SK-N-SH treated with all-trans-retinoic acid at 6 μM for 48 hours (cell line): ENCODE results near the gene KRT20.

Source experiments
- ARNTL ChIP-seq: fragments of 450-650 bp; formaldehyde crosslinking; IDR thresholded peaks from 2 replicates; pipeline ENCODE4 v1.5.0; 2020; ENCODE audit warnings: low read depth, mild to moderate bottlenecking, moderate library complexity, borderline replicate concordance
- BACH2 ChIP-seq: fragments of 250-450 bp; sonication (Bioruptor Pico); IDR thresholded peaks from 2 replicates; pipeline ENCODE4 v1.9.0; 2021; ENCODE audit warnings: mild to moderate bottlenecking, borderline replicate concordance
- CREB5 ChIP-seq: fragments of 250-450 bp; sonication (Bioruptor Pico); IDR thresholded peaks from 2 replicates; pipeline ENCODE4 v1.5.1; 2020; ENCODE audit warnings: low read depth, mild to moderate bottlenecking, moderate library complexity
- CSRNP3 ChIP-seq: fragments of 250-450 bp; sonication (Bioruptor Pico); IDR thresholded peaks from 2 replicates; pipeline ENCODE4 v1.5.1; 2021; ENCODE audit warnings: mild to moderate bottlenecking, moderate library complexity
- GLIS3 ChIP-seq: fragments of 250-450 bp; sonication (Bioruptor Pico); IDR thresholded peaks from 2 replicates; pipeline ENCODE4 v1.5.0; 2020; ENCODE audit warnings: mild to moderate bottlenecking, moderate library complexity
- ISL1 ChIP-seq: fragments of 250-450 bp; sonication (Bioruptor Pico); IDR thresholded peaks from 2 replicates; pipeline ENCODE4 v2.1.2; 2022; ENCODE audit warnings: mild to moderate bottlenecking, moderate library complexity
- OSR1 ChIP-seq: fragments of 250-450 bp; sonication (Bioruptor Pico); IDR thresholded peaks from 2 replicates; pipeline ENCODE4 v1.8.0; 2022; ENCODE audit warnings: moderate library complexity, mild to moderate bottlenecking, inconsistent platforms
- PATZ1 ChIP-seq: fragments of 250-450 bp; sonication (Bioruptor Pico); IDR thresholded peaks from 2 replicates; pipeline ENCODE4 v1.8.0; 2020; ENCODE audit warnings: mild to moderate bottlenecking, moderate library complexity, borderline replicate concordance
- PPARA ChIP-seq: fragments of 250-450 bp; sonication (Bioruptor Pico); IDR thresholded peaks from 2 replicates; pipeline ENCODE4 v1.5.0; 2020; ENCODE audit warnings: mild to moderate bottlenecking, borderline replicate concordance
- RARB ChIP-seq: fragments of 250-450 bp; sonication (Bioruptor Pico); IDR thresholded peaks from 2 replicates; pipeline ENCODE4 v1.8.0; 2021; ENCODE audit warnings: mild to moderate bottlenecking, moderate library complexity
- SNAI2 ChIP-seq: fragments of 250-450 bp; sonication (Bioruptor Pico); IDR thresholded peaks from 2 replicates; pipeline ENCODE4 v1.5.0; 2020; ENCODE audit warnings: mild to moderate bottlenecking, moderate library complexity
- ZNF8 ChIP-seq: fragments of 450-650 bp; formaldehyde crosslinking; IDR thresholded peaks from 2 replicates; pipeline ENCODE4 v1.5.0; 2020; ENCODE audit warnings: mild to moderate bottlenecking, moderate library complexity

- no peak for TF ChIP-seq PPARA (CRISPR knock-in tag)
- no peak for TF ChIP-seq OSR1 (CRISPR knock-in tag)
- TF ChIP-seq BACH2 (CRISPR knock-in tag) = no peak
- no peak for TF ChIP-seq SNAI2 (CRISPR knock-in tag)
- TF ChIP-seq ISL1 (CRISPR knock-in tag) = no peak
- no peak for TF ChIP-seq ARNTL (CRISPR knock-in tag)
- TF ChIP-seq CREB5 (CRISPR knock-in tag) = no peak
- TF ChIP-seq GLIS3 (CRISPR knock-in tag) = no peak
- TF ChIP-seq RARB (CRISPR knock-in tag) = no peak
- TF ChIP-seq CSRNP3 (CRISPR knock-in tag) = no peak
- no peak for TF ChIP-seq PATZ1 (CRISPR knock-in tag)
- TF ChIP-seq ZNF8 (CRISPR knock-in tag) = no peak
Measured at GRCh38 chr17:40832840-40833239, 52.2 kb downstream of the KRT20 start.
